Nephron (organoid): ENCODE data around the gene SPSB4.

Source experiments
- H3K27ac Mint-ChIP-seq, 3 experiments: 2 replicates each; pipeline ENCODE4 v1.8.0; 2020; ENCODE audit warnings: mixed read lengths in 3 of 3, mild to moderate bottlenecking in 2 of 3, moderate library complexity in 1 of 3
- H3K27me3 Mint-ChIP-seq: 2 replicates; pipeline ENCODE4 v1.8.0; 2021; ENCODE audit warnings: low read depth, mild to moderate bottlenecking, moderate library complexity, mixed read lengths
- H3K36me3 Mint-ChIP-seq: 2 replicates; pipeline ENCODE4 v1.8.0; 2020; ENCODE audit warnings: low read depth, mixed read lengths
- H3K4me1 Mint-ChIP-seq: 2 replicates; pipeline ENCODE4 v1.8.0; 2020; ENCODE audit warnings: mixed read lengths
- H3K4me3 Mint-ChIP-seq, 3 experiments: 2 replicates each; pipeline ENCODE4 v1.8.0; 2020; ENCODE audit warnings: mild to moderate bottlenecking in 3 of 3, mixed read lengths in 3 of 3, moderate library complexity in 2 of 3
- H3K9me3 Mint-ChIP-seq: 2 replicates; pipeline ENCODE4 v1.8.0; 2020; ENCODE audit warnings: mixed read lengths
- TF ChIP-seq, protein P1 (sequence below), 3 experiments: fragments of 200-600 bp; sonication (generic); IDR thresholded peaks; one replicate each; pipeline ENCODE4 v1.5.0; 2021; ENCODE audit warnings: antibody characterized with exemption in 3 of 3; ENCODE audit not compliant: unreplicated experiment in 3 of 3

SPSB4 gene

DNA sequence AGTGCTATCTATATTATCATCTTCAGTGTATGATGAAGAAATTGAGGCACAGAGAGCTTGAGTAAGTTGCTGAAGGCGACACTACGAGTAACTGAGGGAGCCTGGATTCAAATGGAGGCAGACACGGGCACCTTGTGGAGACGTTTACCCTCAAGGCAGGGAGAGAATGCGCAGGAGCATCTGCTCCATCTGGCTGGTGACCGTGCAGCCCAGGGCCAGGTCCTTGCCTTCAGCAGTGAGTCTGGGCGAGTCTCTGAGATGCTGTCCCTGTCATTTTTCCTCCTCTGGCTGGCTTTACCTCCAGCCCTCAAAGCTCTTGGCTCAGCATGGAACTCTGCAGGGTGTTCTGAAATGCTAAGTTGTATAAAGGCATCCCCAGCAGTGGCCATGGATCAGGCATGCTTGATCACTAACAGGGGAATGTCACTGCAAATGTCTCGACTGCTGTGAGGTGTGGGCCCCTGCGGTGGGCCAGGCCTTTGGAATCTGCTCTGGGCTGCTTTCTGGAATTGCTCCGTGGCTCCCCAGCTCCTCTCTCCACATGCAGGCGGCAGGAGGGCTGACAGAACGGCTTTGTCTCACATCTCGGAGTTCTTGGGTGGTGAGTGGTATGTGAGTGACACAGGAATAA lies 19.7 kb downstream of the SPSB4 start:
- H3K4me3 Mint-ChIP-seq = peak overlapping the region in 1 of 3 experiments; percentile 23
- H3K27me3 Mint-ChIP-seq = no peaks in the 10 kb centered on the region
- peaks cover 48% of the 10 kb centered on the region for H3K4me1 Mint-ChIP-seq
- no peaks in the 10 kb centered on the region for H3K9me3 Mint-ChIP-seq
- peaks cover 20% of the 10 kb centered on the region for H3K36me3 Mint-ChIP-seq
- H3K27ac Mint-ChIP-seq = peak overlapping the region; percentile 33 to 59 (median 48)
- TF ChIP-seq, protein P1, sequence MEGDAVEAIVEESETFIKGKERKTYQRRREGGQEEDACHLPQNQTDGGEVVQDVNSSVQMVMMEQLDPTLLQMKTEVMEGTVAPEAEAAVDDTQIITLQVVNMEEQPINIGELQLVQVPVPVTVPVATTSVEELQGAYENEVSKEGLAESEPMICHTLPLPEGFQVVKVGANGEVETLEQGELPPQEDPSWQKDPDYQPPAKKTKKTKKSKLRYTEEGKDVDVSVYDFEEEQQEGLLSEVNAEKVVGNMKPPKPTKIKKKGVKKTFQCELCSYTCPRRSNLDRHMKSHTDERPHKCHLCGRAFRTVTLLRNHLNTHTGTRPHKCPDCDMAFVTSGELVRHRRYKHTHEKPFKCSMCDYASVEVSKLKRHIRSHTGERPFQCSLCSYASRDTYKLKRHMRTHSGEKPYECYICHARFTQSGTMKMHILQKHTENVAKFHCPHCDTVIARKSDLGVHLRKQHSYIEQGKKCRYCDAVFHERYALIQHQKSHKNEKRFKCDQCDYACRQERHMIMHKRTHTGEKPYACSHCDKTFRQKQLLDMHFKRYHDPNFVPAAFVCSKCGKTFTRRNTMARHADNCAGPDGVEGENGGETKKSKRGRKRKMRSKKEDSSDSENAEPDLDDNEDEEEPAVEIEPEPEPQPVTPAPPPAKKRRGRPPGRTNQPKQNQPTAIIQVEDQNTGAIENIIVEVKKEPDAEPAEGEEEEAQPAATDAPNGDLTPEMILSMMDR (IDR thresholded peaks at IDR 0.05; ENCODE audit: unreplicated experiment in 3 of 3) = no peak

DNA sequence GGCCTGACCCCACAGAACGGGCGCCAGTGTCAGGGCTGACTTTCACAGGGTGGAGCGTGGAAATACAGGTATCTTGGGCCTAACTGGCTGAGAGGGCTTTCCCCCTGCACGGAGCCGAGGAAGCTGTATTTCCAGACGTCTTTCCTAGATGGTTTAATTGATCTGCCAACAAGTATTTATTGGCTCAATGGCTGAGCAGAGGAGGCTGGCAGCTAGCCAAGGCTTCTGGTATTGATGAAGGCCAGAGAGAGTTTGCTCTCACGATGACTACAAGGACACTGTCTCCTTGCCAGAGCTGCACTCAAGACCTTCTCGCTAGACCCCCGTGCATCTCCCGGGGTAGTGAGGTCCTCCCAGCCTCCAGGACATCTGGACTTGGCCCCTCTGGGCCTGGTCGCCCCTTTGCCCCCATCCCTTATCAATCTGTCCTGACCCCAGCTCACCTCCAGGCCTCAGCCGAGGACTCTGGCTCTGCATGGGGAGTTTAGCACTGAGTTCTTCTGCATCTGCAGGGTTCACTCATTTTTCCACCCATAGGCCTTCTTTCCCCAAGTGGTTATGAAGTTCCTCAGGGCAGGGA lies 20.6 kb downstream of the SPSB4 start:
- TF ChIP-seq, protein P1 (IDR thresholded peaks at IDR 0.05; ENCODE audit: unreplicated experiment in 3 of 3) = no peak
- H3K36me3 Mint-ChIP-seq = peaks cover 16% of the 10 kb centered on the region

DNA sequence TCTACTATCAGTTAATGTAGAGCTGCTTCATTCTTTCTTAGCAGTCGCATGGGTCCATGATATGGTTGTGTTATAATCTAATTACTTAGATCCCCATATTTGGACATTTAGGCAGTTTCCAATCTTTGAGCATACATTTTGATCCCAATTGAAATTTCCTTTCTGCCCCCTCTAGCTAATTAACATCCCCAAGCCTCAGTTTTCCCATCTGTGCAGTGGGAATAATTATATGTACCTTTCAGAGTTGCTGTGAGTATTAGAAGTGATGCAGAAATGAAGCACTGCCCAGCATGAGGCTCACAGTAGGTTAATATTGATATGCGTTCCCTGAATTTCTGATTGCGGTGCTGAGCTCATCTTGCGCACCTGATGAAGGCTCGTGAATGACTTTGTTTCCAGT lies 21.8 kb downstream of the SPSB4 start:
- H3K36me3 Mint-ChIP-seq = peaks cover 11% of the 10 kb centered on the region

More for the DNA sequence above, 20.6 kb downstream of the SPSB4 start:
- Mint-ChIP-seq H3K4me1 (peaks cover 57% of the 10 kb centered on the region), H3K4me3 (no peak overlapping the region), H3K27ac (peak overlapping the region; percentile 28 to 81 (median 56)), H3K9me3 (no peaks in the 10 kb centered on the region), H3K27me3 (no peaks in the 10 kb centered on the region)

DNA sequence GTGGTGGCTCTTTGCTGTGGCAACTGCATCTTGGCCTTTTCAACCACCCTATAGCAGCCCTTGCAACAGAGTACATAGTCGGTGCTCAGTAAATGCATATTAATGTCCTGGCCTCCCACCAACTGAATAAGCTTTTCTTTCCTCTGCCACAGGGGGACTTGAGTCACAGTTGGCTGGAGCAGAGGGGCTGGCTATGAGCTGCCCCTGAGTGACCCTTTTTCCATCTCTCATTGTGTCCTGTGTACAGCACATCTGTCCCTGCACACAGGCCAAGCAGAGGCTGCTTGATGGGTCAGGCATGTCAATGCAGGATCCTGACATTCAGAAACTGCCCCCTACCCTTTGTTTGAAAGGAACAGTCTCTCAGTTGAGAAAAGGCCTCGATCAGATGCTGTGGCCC lies 22.4 kb downstream of the SPSB4 start:
- Mint-ChIP-seq H3K27me3 (no peaks in the 10 kb centered on the region), H3K27ac (peak overlapping the region in 2 of 3 experiments; percentile 42 to 44), H3K4me3 (no peak overlapping the region), H3K9me3 (no peaks in the 10 kb centered on the region), H3K4me1 (peaks cover 66% of the 10 kb centered on the region), H3K36me3 (peaks cover 6% of the 10 kb centered on the region)
- TF ChIP-seq, protein P1 (IDR thresholded peaks at IDR 0.05; ENCODE audit: unreplicated experiment in 3 of 3) = no peak

More for the DNA sequence above, 21.8 kb downstream of the SPSB4 start:
- Mint-ChIP-seq H3K27ac (peak overlapping the region; percentile 28 to 81 (median 56)), H3K9me3 (no peaks in the 10 kb centered on the region), H3K27me3 (no peaks in the 10 kb centered on the region), H3K4me3 (no peak overlapping the region), H3K4me1 (peaks cover 60% of the 10 kb centered on the region)
- TF ChIP-seq, protein P1 (IDR thresholded peaks at IDR 0.05; ENCODE audit: unreplicated experiment in 3 of 3) = no peak

DNA sequence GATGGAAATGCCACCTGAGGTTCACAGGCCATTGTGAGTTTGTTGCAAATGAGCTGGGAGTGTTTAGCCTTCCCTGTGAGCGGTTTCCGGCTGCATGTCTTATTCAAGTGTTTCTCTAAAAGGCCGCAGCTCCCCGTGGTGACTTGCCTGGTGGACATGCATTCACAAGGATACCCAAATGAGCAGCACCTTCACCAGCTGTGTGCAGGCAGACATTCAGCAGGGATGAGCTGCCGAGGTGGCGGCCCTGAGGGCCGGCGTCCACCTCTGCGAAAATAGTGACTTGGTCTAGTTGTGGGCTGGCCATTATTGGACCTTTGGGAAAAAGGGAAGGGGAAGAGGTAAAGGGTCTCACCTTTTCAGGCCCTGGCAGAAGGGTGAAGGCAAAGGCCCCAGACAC lies 23.4 kb downstream of the SPSB4 start:
- Mint-ChIP-seq H3K9me3 (no peaks in the 10 kb centered on the region), H3K4me1 (peaks cover 73% of the 10 kb centered on the region), H3K27me3 (no peaks in the 10 kb centered on the region)

More for the DNA sequence above, 23.4 kb downstream of the SPSB4 start:
- H3K27ac Mint-ChIP-seq = peak overlapping the region; percentile 88 to 94 (median 93)
- peak overlapping the region in 1 of 3 experiments; percentile 64 for H3K4me3 Mint-ChIP-seq
- TF ChIP-seq, protein P1 (IDR thresholded peaks at IDR 0.05; ENCODE audit: unreplicated experiment in 3 of 3) = no peak
- no peaks in the 10 kb centered on the region for H3K36me3 Mint-ChIP-seq
